ENCODE results near the gene MDP1. TPM values are rescaled to one million over a fixed set of nuclear protein-coding genes. Genes with fewer than 3 reads are reported as not detected.

Gene MDP1
- total and polyA plus RNA-seq, 2 donors: 47.9 to 48.8 TPM

DNA sequence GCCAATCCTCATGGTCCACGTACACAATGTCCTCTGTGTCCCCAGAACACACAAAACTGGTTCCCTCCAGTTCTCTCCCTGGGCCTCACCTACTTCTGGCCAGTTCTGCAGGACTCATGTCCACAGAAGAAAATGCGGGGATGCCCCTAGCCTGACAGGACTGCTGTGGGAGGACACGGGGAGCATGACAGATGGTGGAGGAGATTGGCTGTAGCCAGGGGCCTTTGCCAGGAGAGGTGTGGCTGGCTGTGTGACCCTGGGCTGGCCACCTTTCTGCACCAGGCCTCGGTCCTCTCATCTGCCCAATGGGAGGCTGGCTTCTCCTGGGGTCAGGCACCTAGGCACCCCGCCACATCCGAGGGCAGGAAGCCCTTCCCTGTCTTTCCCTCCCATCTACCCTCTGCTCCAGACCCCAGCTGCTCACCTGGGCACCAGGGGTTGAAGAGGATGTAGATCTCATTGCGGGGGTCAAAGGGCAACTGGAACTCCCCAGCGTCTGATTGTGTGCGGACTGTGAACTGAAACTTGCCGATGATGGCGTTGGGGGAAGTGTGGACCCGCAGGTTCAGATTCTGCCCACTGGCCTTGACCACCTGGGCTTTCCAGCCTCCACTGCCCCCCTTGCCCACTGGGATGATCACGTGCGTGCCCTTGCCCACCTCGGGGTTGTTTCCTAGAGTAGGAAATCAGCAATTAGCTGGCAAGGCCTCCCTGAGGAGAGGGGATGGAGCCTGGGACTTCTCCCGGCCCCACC lies 44.3 kb upstream of the MDP1 start:
- 95% methylated on average over 16 of the region's 16 CpGs for WGBS
- Histone ChIP-seq H3K27me3 (ENCODE audit: control insufficient read depth in 2 of 2, insufficient read depth in 1 of 2, low read length in 1 of 2) (no peaks in the 10 kb centered on the region), H3K4me3 (ENCODE audit: low read length in 2 of 2) (no peak overlapping the region), H3K9me3 (ENCODE audit: control insufficient read depth in 2 of 2, insufficient read depth in 1 of 2, low read length in 1 of 2) (no peaks in the 10 kb centered on the region), H3K36me3 (ENCODE audit: control insufficient read depth in 2 of 2, insufficient read depth in 2 of 2, low read length in 1 of 2) (peaks cover 0 to under 1% of the 10 kb centered on the region in 2 donors), H3K4me1 (ENCODE audit: control insufficient read depth in 2 of 2, insufficient read depth in 2 of 2, low read length in 2 of 2) (peaks cover 0 to 4% of the 10 kb centered on the region in 2 donors), H3K27ac (ENCODE audit: low read depth in 1 of 2, low read length in 1 of 2) (no peak overlapping the region)
- DNase-seq (ENCODE audit: low read depth in 6 of 9, low spot score in 9 of 9): no peak

DNA sequence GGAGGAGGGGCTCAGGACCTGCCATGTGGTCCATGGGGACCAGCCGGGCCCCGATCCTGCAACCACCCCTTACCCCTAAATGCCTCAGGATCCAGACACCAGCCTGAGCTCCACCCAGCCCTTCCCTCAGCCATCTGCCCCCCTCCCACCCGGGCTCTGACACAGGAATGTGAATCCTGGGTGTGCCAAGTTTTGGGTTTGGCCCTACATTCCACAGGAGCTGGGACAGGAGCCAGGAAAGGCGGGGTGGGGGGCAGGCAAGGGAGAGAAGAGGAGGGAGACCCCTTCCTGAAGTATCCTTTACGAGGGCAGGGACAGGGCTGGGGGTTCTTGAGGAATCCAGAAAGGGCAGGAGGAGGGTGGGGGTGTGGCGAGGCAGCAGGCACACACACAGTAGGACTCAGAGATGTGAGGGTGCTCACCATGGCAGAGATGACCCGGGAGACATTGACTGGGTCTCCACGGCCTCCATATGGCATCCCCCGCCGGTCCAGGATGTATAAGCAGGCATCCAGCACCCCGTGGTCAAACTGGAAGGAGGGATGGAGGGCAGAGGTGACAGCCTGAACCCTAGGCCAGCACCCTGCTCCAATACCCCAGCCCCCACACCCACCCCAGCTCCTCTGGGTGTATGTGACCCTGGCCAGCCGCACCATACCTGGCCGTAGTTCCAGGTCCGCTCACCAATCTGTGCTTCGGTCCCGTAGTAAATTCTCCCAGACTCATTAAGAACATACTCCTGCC lies 43.6 kb upstream of the MDP1 start:
- Histone ChIP-seq H3K36me3 (ENCODE audit: control insufficient read depth in 2 of 2, insufficient read depth in 2 of 2, low read length in 1 of 2) (no peaks in the 10 kb centered on the region), H3K4me3 (ENCODE audit: low read length in 2 of 2) (no peak overlapping the region), H3K9me3 (ENCODE audit: control insufficient read depth in 2 of 2, insufficient read depth in 1 of 2, low read length in 1 of 2) (no peaks in the 10 kb centered on the region), H3K4me1 (ENCODE audit: control insufficient read depth in 2 of 2, insufficient read depth in 2 of 2, low read length in 2 of 2) (peaks cover 0 to 2% of the 10 kb centered on the region in 2 donors), H3K27ac (ENCODE audit: low read depth in 1 of 2, low read length in 1 of 2) (no peak overlapping the region), H3K27me3 (ENCODE audit: control insufficient read depth in 2 of 2, insufficient read depth in 1 of 2, low read length in 1 of 2) (no peaks in the 10 kb centered on the region)
- no peak for DNase-seq (ENCODE audit: low read depth in 6 of 9, low spot score in 9 of 9)
- WGBS: 96% methylated on average over 16 of the region's 16 CpGs

DNA sequence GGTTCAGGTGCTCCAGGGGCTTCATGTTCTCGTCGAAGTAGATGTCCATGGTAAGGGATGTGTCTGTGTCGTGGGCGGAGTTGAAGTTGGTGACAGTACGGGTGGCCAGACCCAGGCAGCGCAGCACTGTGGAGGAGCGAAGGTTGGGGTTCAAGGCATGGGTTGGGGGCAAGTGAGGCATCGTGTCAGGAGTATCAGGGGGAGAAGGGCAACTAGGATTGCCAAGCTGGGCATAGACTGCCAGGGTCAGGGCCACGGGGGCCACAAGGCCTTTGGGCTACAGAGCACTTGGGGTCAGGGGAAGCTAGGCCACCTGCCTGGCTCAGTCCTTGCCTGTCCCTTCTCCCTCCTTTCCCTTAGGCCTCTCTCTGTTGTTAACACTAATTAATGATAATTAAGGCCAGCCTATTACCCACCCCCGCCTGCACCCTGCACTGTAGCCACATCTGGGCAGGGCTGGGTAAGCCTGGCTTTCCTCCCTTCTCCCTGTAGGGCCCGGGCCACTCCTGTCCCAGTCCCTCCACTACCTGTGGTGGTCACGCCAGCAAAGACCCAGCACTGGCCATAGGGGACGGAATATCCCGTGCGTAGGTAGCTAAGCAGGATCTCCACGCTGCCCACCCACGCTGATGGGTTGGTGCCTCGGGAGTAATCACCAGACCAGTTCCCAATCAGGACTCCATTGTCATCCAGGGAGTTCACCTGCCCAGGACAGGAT lies 42.8 kb upstream of the MDP1 start:
- no peak overlapping the region for H3K4me3 ChIP-seq (ENCODE audit: low read length in 2 of 2)
- no peaks in the 10 kb centered on the region for H3K27me3 ChIP-seq (ENCODE audit: control insufficient read depth in 2 of 2, insufficient read depth in 1 of 2, low read length in 1 of 2)
- DNase-seq (ENCODE audit: low read depth in 6 of 9, low spot score in 9 of 9): no peak
- WGBS: 97% methylated on average over 18 of the region's 18 CpGs
- no peaks in the 10 kb centered on the region for H3K4me1 ChIP-seq (ENCODE audit: control insufficient read depth in 2 of 2, insufficient read depth in 2 of 2, low read length in 2 of 2)
- no peaks in the 10 kb centered on the region for H3K36me3 ChIP-seq (ENCODE audit: control insufficient read depth in 2 of 2, insufficient read depth in 2 of 2, low read length in 1 of 2)
- no peaks in the 10 kb centered on the region for H3K9me3 ChIP-seq (ENCODE audit: control insufficient read depth in 2 of 2, insufficient read depth in 1 of 2, low read length in 1 of 2)
- H3K27ac ChIP-seq (ENCODE audit: low read depth in 1 of 2, low read length in 1 of 2): peak overlapping the region in 1 of 2 donors; percentile 21

DNA sequence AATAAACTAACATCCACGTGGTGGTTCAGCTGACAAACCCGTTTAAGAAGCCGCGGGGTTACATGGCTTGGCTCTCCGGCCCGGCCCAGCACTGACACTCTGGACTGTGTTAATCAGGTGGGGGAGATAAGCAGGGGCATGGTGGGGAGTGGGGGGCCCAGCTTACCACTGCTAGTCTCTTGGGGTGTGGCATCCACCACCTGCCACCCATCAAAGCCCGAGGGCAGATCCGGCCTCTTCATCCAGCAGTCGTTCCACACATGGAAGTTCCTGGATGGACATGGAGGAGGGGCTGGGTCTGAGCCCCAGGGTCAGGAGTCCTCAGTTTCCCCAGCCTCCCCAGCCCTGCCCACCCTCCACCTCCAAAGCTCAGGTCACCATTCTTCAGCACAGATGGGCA lies 42.3 kb upstream of the MDP1 start:
- no peak overlapping the region for H3K27ac ChIP-seq (ENCODE audit: low read depth in 1 of 2, low read length in 1 of 2)
- no peaks in the 10 kb centered on the region for H3K36me3 ChIP-seq (ENCODE audit: control insufficient read depth in 2 of 2, insufficient read depth in 2 of 2, low read length in 1 of 2)
- H3K27me3 ChIP-seq (ENCODE audit: control insufficient read depth in 2 of 2, insufficient read depth in 1 of 2, low read length in 1 of 2): no peaks in the 10 kb centered on the region
- H3K4me1 ChIP-seq (ENCODE audit: control insufficient read depth in 2 of 2, insufficient read depth in 2 of 2, low read length in 2 of 2): no peaks in the 10 kb centered on the region
- no peaks in the 10 kb centered on the region for H3K9me3 ChIP-seq (ENCODE audit: control insufficient read depth in 2 of 2, insufficient read depth in 1 of 2, low read length in 1 of 2)
- DNase-seq (ENCODE audit: low read depth in 6 of 9, low spot score in 9 of 9): no peak
- 97% methylated on average over 9 of the region's 9 CpGs for WGBS
- no peak overlapping the region for H3K4me3 ChIP-seq (ENCODE audit: low read length in 2 of 2)

DNA sequence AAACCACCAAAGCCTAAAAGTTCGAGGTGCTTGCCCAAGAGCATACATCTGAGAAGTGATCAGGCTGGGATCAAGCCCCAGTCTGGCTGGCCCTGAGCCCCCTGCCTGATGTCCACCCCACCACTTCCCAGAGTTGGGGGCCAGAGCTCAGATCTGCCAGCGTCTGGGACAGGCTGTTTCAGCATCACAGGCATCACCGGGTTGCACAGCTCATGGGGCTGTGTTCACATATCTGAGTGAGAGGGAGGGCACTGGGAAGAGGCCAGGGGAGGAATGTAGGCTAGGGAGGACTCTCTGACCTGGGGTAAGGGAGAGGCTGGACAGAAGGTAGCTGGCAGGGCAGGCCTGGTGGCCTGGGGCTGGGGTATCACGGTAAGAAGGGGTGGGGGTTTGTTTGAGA lies 41.1 kb upstream of the MDP1 start:
- 95% methylated on average over 4 of the region's 4 CpGs for WGBS
- H3K27me3 ChIP-seq (ENCODE audit: control insufficient read depth in 2 of 2, insufficient read depth in 1 of 2, low read length in 1 of 2): no peaks in the 10 kb centered on the region
- H3K36me3 ChIP-seq (ENCODE audit: control insufficient read depth in 2 of 2, insufficient read depth in 2 of 2, low read length in 1 of 2): no peaks in the 10 kb centered on the region
- H3K9me3 ChIP-seq (ENCODE audit: control insufficient read depth in 2 of 2, insufficient read depth in 1 of 2, low read length in 1 of 2): no peaks in the 10 kb centered on the region
- DNase-seq (ENCODE audit: low read depth in 6 of 9, low spot score in 9 of 9): no peak
- no peaks in the 10 kb centered on the region for H3K4me1 ChIP-seq (ENCODE audit: control insufficient read depth in 2 of 2, insufficient read depth in 2 of 2, low read length in 2 of 2)
- H3K27ac ChIP-seq (ENCODE audit: low read depth in 1 of 2, low read length in 1 of 2): no peak overlapping the region
- no peak overlapping the region for H3K4me3 ChIP-seq (ENCODE audit: low read length in 2 of 2)

DNA sequence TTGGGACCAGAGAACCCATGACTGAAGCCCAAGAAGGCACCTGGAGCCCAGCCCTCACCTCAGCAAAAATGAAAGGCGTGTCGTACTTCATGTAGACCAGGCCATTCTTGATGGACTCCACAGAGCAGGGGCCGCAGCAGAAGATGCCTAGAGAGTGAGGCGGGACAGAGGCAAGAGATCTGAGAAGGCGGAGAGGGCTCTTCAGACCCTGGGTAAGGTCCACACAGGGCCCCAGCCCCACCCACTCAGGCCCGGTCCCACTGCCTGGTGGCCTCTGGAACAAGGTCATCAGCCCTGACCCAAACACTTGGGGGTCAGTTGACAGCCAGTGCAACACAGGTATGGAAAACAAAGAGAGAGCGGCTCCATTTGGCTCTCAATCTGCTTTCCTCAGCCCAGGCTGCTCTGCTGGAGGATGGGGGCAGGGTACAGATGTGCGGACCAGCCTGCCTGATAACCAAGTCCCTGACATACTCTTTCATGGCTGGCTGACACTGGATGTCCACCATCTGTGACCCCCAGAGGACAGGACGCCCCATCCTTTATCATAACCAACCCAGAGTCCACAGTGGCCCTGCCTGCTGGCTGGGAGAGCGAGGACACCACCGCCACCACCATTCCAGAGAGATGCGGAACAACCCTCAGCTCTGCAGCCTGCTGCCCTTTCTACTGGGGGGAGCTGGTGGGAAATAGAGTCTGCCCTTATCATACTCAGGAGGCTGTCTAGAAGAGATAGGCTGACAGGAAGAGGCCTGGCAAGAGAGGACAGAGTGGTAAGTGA lies 40.3 kb upstream of the MDP1 start:
- no peaks in the 10 kb centered on the region for H3K36me3 ChIP-seq (ENCODE audit: control insufficient read depth in 2 of 2, insufficient read depth in 2 of 2, low read length in 1 of 2)
- no peaks in the 10 kb centered on the region for H3K9me3 ChIP-seq (ENCODE audit: control insufficient read depth in 2 of 2, insufficient read depth in 1 of 2, low read length in 1 of 2)
- no peak overlapping the region for H3K4me3 ChIP-seq (ENCODE audit: low read length in 2 of 2)
- H3K27ac ChIP-seq (ENCODE audit: low read depth in 1 of 2, low read length in 1 of 2): no peak overlapping the region
- no peak for DNase-seq (ENCODE audit: low read depth in 6 of 9, low spot score in 9 of 9)
- 97% methylated on average over 12 of the region's 12 CpGs for WGBS
- no peaks in the 10 kb centered on the region for H3K4me1 ChIP-seq (ENCODE audit: control insufficient read depth in 2 of 2, insufficient read depth in 2 of 2, low read length in 2 of 2)
- H3K27me3 ChIP-seq (ENCODE audit: control insufficient read depth in 2 of 2, insufficient read depth in 1 of 2, low read length in 1 of 2): no peaks in the 10 kb centered on the region

DNA sequence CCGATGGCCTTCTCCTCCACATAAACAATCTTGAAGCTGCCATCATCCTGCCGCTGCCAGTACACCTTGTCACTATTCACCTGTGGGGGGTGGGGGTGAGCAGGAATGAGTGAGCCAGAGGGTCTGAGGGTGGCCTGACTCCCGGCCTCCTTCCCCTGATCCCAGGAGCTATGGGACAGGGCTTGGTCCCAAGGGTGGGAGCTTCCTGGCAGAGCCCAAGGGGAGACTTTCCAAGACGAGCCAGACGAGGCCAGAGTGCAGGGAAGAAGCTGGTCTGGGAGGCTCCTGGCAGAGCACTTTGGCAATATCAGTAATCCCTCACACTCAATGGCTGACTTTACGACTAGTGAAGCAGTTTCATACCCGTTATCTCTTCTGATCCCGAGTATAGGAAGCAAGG lies 39.6 kb upstream of the MDP1 start:
- H3K27ac ChIP-seq (ENCODE audit: low read depth in 1 of 2, low read length in 1 of 2): no peak overlapping the region
- peaks cover 0 to 2% of the 10 kb centered on the region in 2 donors for H3K4me1 ChIP-seq (ENCODE audit: control insufficient read depth in 2 of 2, insufficient read depth in 2 of 2, low read length in 2 of 2)
- 97% methylated on average over 8 of the region's 8 CpGs for WGBS
- H3K27me3 ChIP-seq (ENCODE audit: control insufficient read depth in 2 of 2, insufficient read depth in 1 of 2, low read length in 1 of 2): no peaks in the 10 kb centered on the region
- DNase-seq (ENCODE audit: low read depth in 6 of 9, low spot score in 9 of 9): no peak
- H3K36me3 ChIP-seq (ENCODE audit: control insufficient read depth in 2 of 2, insufficient read depth in 2 of 2, low read length in 1 of 2): no peaks in the 10 kb centered on the region
- H3K4me3 ChIP-seq (ENCODE audit: low read length in 2 of 2): no peak overlapping the region
- no peaks in the 10 kb centered on the region for H3K9me3 ChIP-seq (ENCODE audit: control insufficient read depth in 2 of 2, insufficient read depth in 1 of 2, low read length in 1 of 2)

DNA sequence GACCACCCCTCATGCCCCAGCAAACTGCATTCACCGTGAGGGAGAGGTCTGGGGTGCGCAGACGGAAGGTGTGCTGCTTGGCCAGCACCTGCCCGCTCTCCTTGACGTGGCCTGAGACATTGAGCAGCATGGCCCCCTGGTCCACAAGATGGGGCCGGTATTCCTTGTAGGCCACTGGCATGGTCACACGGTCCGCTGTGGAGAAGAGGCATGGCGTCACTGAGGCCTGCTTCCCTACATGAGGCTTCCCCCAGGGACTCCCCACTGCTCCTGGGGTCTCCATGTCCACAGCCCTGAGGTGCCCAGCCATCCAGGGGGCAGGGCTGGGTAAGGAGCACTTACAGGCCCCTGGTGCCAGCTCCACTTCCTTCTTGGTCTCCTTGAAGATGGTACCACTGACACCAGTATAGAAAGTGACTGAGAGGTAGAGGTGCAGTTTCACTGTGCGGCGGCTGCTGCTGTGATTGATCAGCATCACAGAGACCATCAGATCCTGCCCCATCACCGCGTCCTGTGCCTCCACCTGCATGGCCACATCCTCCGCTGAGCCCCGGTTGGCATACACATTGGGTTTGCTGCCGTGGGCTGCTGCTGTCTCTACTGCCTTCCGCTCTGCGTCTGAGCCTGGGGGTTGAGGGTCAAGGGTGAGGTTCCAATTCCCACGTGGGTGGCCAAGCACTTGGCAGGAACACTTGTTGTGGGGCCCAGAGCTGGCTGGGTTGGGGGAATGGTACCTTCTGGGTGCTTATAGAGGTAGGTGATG lies 38.9 kb upstream of the MDP1 start:
- no peak for DNase-seq (ENCODE audit: low read depth in 6 of 9, low spot score in 9 of 9)

More for the DNA sequence above, 38.9 kb upstream of the MDP1 start:
- Histone ChIP-seq H3K4me1 (ENCODE audit: control insufficient read depth in 2 of 2, insufficient read depth in 2 of 2, low read length in 2 of 2) (peaks cover 0 to 2% of the 10 kb centered on the region in 2 donors), H3K4me3 (ENCODE audit: low read length in 2 of 2) (no peak overlapping the region), H3K36me3 (ENCODE audit: control insufficient read depth in 2 of 2, insufficient read depth in 2 of 2, low read length in 1 of 2) (no peaks in the 10 kb centered on the region), H3K27ac (ENCODE audit: low read depth in 1 of 2, low read length in 1 of 2) (no peak overlapping the region), H3K9me3 (ENCODE audit: control insufficient read depth in 2 of 2, insufficient read depth in 1 of 2, low read length in 1 of 2) (no peaks in the 10 kb centered on the region), H3K27me3 (ENCODE audit: control insufficient read depth in 2 of 2, insufficient read depth in 1 of 2, low read length in 1 of 2) (no peaks in the 10 kb centered on the region)
- WGBS: 95% methylated on average over 19 of the region's 19 CpGs
